Amygdala (tissue), 56 donors: ENCODE results near the gene OR2T10.
"Not testable (repeated sequence)": the region's sequence is repeated elsewhere in the genome, so short reads cannot be mapped to it uniquely, and the experiment has no call there.

ENCODE experiments used
- DNase-seq, 56 donors: peaks; one replicate each; lab custom pipeline; 2025; lab: John Stamatoyannopoulos, UW

Gene OR2T10

GRCh38 chr1:248596615-248597014, 885 bp downstream of the OR2T10 start:
- no peak for DNase-seq

DNA sequence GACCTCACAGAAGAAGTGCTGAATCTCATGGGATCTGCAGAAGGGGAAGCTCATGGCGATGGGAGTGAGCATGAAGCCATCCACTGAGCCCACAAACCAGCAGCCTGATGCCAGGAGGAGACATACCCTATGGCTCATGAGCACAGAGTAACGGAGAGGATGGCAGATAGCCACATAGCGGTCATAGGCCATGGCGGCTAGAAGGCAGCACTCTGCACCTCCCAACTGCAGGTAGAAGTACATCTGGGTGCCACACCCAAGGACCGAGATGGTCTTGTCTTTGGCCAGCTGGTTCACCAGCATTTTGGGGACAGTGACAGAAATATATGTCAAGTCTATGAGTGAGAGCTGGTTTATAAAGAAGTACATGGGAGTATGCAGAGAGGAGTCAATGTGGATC, 4.3 kb downstream of the OR2T10 start:
- no peak for DNase-seq

GRCh38 chr1:248592655-248593054, 4.8 kb downstream of the OR2T10 start:
- DNase-seq = no peak

DNA sequence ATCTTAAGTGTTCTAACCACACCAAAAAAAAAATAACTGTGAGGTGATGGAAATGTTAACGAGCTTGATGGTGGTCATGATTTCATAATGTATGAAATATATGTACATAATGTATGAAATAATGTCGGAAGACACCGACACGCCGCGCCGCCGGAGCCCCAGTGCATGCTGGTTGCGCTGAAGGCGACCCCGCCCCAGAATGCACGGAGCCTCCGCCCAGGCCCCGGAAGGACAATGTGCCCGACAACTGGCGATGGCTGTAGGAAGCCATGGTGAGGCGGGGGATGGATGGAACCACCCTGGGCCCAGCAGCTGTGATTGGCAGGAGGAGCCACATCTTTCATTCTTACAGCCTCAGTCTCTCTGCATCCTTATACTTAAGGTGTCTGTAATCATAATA, 7.4 kb downstream of the OR2T10 start:
- DNase-seq = no peak

GRCh38 chr1:248589334-248589733, 8.2 kb downstream of the OR2T10 start:
- no peak for DNase-seq

DNA sequence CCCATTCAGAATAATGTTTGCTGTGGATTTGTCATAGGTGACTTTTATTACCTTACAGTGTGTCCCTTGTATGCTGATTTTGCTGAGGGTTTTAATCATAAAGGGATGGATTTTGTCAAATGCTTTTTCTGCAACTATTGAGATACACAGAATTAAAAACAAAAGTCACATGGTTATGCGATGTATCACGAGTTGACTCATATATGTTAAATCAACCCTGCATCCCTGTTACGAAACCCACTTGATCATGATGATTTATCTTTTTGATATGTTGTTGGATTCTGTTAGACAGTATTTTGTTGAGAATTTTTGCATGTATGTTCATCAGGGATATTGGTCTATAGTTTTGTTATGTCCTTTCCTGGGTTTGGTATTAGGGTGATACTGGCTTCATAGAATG, 12.2 kb downstream of the OR2T10 start:
- DNase-seq = no peak

DNA sequence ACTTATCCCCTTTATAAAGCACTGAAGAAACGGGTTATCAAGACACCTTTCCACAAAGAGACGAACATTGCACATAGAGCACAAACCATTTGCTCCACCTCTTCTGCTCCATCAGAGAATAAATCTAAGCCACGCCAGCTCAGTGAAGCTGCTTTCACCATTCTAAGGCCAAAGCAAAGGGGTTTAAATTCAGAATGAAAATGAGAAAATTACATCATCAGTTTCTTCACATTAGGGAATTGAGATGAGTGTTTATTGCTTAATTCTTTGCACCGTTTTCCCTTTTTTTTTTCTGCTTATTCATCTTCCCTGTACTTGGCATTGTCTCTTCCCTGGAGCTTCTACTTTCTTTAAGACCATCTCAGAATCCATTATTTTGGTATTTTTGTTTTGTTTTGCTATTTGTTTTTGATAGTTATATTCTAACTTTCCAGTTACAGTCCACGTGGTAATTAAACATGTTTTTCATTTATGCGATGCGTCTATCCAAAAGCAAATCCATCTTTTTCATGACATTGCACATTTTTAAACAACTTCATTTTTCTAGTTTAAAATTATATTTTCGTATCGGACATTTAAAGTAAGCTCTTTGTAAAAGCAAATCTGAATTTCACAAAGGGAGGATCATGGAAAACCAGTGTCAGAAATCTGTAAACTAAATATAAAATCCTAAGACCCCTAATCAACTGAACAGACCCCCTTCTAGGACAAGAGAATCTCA, 21.1 kb downstream of the OR2T10 start:
- DNase-seq = no peak

DNA sequence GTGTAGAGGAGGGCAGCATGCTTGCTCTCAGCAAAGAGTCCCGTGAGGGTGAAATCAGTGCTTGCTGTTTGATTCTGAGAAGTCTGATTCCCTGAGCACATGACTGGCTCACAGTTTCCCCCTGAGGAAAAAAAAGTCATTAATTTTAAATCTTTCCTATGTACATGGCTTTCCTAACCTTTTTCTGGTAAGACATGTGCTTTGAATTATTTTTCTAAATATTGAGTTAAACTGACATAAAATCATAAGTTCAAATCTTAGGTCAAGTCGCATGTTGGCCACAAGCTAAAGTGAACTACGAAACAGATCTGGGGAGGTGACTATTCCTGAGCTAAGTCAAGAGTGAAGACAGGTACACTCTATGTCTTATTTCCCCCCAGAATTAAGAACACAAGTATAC, 22.8 kb downstream of the OR2T10 start, which contains the start of gene OR2T34:
OR2T34 (minus strand) TSS at position 101 of the 400 bp plus-strand sequence; CDS start at position 101, 0 bp downstream.
- not testable (repeated sequence) for DNase-seq

DNA sequence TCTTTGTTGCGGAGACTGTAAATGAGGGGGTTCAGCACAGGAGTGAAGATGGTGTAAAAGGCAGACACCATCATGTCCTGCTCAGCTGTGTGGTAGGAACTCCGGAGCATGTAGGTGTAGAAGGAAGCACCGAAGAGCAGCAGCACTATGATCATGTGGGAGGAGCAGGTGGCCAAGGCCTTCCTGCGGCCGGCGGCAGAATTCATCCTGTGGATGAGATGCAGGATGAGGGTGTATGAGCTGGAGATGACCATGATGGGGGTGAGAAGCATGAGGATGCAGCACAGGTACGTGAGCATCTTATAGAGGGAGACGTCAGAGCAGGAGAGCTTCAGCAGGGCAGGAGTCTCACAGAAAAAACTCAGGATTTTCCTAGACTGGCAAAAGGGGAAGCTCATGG, 23.6 kb downstream of the OR2T10 start:
- not testable (repeated sequence) for DNase-seq

GRCh38 chr1:248572049-248572448, 25.5 kb downstream of the OR2T10 start:
- DNase-seq = not testable (repeated sequence)

DNA sequence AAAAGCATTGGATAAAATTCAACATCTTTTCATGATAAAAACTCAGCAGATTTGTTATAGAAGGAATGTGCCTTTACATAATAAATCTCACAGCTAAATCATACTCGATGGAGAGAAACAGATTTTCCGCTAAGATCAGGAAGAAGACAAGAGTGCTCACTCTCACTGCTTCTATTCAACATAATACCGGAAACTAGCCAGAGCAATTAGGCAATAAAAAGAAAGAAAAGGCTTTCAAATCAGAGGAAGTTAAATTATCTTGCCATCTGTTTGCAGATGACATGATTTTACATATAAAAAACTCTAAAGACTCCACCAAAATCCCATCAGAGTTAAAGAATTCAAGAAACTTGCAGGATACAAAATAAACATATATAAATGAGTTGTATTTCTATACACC, 26.7 kb downstream of the OR2T10 start:
- DNase-seq = not testable (repeated sequence)

GRCh38 chr1:248569049-248569448, 28.5 kb downstream of the OR2T10 start:
- DNase-seq = not testable (repeated sequence)

DNA sequence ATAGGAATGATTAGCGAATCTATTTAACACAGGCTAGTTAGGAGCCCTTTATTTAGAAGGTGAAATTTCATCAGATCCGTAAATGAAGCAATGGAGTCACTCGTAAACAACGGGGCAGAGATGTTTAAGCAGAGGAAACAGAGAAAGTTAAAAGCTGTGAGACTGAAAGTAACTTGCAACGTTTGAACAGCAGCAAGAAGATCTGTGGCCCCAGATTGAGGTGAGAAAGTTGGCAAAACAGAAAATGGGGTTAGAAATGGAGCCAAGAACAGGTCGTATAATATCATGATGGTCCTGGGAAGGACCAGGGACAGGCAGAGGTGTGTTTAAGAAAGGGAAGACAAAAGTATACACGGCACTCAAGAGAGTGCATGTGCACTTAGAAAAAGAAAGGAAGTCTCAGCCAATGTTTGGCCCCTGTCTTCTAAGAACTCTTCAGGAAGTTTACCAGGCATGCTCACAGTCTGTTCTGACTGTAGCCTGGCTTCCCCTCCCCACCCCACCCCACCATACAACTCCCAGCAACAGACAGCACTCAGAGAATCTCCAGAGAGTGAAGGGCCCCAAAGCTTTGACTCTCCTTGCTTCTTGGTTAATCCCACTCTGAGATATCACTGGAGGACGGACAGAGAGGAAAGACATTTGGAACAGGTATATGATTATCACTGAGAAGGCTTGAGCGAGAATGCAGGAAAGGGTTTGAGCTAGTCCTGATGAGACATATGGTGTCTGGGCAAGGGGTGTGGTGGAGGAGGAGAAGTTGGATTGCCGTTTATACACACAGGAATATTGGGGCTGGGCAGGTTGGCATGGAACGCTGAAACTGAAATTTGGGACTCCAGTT, 31.7 kb downstream of the OR2T10 start:
- not testable (repeated sequence) for DNase-seq

GRCh38 chr1:248562672-248563071, 34.8 kb downstream of the OR2T10 start, which contains the start of gene OR2T29:
TSS of gene OR2T29 (minus strand) at chr1:248562772. CDS start at chr1:248559491, 3,281 bp downstream.
- DNase-seq = not testable (repeated sequence)

DNA sequence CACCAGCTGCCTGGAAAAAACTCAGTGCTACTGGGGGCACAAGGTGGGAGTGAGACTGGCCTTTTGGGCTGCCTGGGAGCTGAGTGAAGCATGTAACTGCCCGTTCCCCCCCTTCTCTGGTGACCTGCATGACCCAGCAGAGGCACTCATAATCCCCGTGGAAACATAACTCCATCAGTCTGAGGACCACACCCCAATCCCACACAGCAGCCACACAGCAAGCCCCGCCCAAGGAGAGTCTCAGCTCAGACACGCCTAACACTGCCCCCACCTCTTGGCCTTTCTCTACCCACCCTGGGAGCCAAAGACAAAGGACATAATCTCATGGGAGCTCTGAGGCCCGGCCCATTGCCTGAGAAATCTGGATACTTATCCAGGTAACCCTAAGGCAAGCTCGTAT, 46.5 kb downstream of the OR2T10 start:
- DNase-seq = not testable (repeated sequence)

GRCh38 chr1:248547383-248547782, 50.1 kb downstream of the OR2T10 start:
- DNase-seq = not testable (repeated sequence)
